WTC11 (cell line): ENCODE measurements around the gene CAB39L. TPM values are rescaled to one million over a fixed set of nuclear protein-coding genes. Genes with fewer than 3 reads are reported as not detected.

Source experiments
- ATAC-seq: fragments of 200-7000 bp; cut with Tn5 transposase; 2 replicates; pipeline ENCODE4 v1.10.0; 2021; ENCODE audit warnings: mild to moderate bottlenecking, moderate library complexity
- CTCF ChIA-PET: fragments of 300-600 bp; sonication (Branson Sonifier 250); formaldehyde crosslinking; loops from one replicate; lab custom pipeline; 2021; ENCODE audit warnings: antibody characterized with exemption; lab: Charles Lee
- POLR2A ChIA-PET: fragments of 350-600 bp; sonication (Branson Sonifier 250); formaldehyde crosslinking; loops from one replicate; lab custom pipeline; 2021; ENCODE audit warnings: antibody characterized with exemption; lab: Charles Lee
- DNase-seq: peaks from one replicate; pipeline ENCODE4 v3.0.0; 2021; ENCODE audit warnings: low spot score
- H3K27ac Mint-ChIP-seq: 2 replicates; pipeline ENCODE4 v1.8.0; 2021; ENCODE audit warnings: mixed read lengths
- H3K27me3 Mint-ChIP-seq: 2 replicates; pipeline ENCODE4 v1.8.0; 2021; ENCODE audit warnings: low read depth, mild to moderate bottlenecking, moderate library complexity, mixed read lengths
- H3K36me3 Mint-ChIP-seq: 2 replicates; pipeline ENCODE4 v1.8.0; 2021; ENCODE audit warnings: mixed read lengths
- H3K4me1 Mint-ChIP-seq: 2 replicates; pipeline ENCODE4 v1.8.0; 2022; ENCODE audit warnings: mixed read lengths
- H3K4me3 Mint-ChIP-seq: 2 replicates; pipeline ENCODE4 v1.8.0; 2021; ENCODE audit warnings: mild to moderate bottlenecking, moderate library complexity, mixed read lengths
- H3K9me3 Mint-ChIP-seq: 2 replicates; pipeline ENCODE4 v1.8.0; 2021; ENCODE audit warnings: mixed read lengths
- FOXJ3 ChIP-seq: sonication (generic); formaldehyde crosslinking; IDR thresholded peaks from 2 replicates; pipeline ENCODE4 v1.9.0; 2021; ENCODE audit warnings: missing genetic modification reagents, mild to moderate bottlenecking, borderline replicate concordance
- IRF2 ChIP-seq: sonication (generic); formaldehyde crosslinking; IDR thresholded peaks from 2 replicates; pipeline ENCODE4 v1.8.0; 2022; ENCODE audit warnings: low read depth, missing genetic modification reagents, borderline replicate concordance
- KAT7 ChIP-seq: sonication (generic); formaldehyde crosslinking; IDR thresholded peaks from 2 replicates; pipeline ENCODE4 v1.8.1; 2023; ENCODE audit warnings: missing genetic modification reagents, mild to moderate bottlenecking, borderline replicate concordance
- MXD4 ChIP-seq: fragments of 250-450 bp; sonication (Bioruptor Pico); IDR thresholded peaks from 2 replicates; pipeline ENCODE4 v1.8.0; 2021; ENCODE audit warnings: mild to moderate bottlenecking, moderate library complexity, borderline replicate concordance
- NFATC4 ChIP-seq: fragments of 250-450 bp; sonication (Bioruptor Pico); IDR thresholded peaks from 2 replicates; pipeline ENCODE4 v1.9.0; 2021; ENCODE audit warnings: mild to moderate bottlenecking
- NR1H2 ChIP-seq: sonication (generic); formaldehyde crosslinking; IDR thresholded peaks from 2 replicates; pipeline ENCODE4 v1.9.0; 2021; ENCODE audit warnings: mild to moderate bottlenecking, moderate library complexity, missing genetic modification reagents
- PRRX2 ChIP-seq: fragments of 250-450 bp; sonication (Bioruptor Pico); IDR thresholded peaks from 2 replicates; pipeline ENCODE4 v1.8.0; 2021; ENCODE audit warnings: mild to moderate bottlenecking
- SMAD3 ChIP-seq: sonication (generic); formaldehyde crosslinking; IDR thresholded peaks from 2 replicates; pipeline ENCODE4 v1.8.0; 2022; ENCODE audit warnings: missing genetic modification reagents, mild to moderate bottlenecking, borderline replicate concordance
- SOX15 ChIP-seq: fragments of 250-450 bp; sonication (Bioruptor Pico); IDR thresholded peaks from 2 replicates; pipeline ENCODE4 v1.9.0; 2021; ENCODE audit warnings: mild to moderate bottlenecking
- SP1 ChIP-seq: sonication (generic); formaldehyde crosslinking; conservative IDR thresholded peaks from 2 replicates; pipeline ENCODE4 v1.8.1; 2022; ENCODE audit warnings: missing genetic modification reagents
- ZNF219 ChIP-seq: sonication (generic); formaldehyde crosslinking; IDR thresholded peaks from 2 replicates; pipeline ENCODE4 v1.8.0; 2023; ENCODE audit warnings: missing genetic modification reagents, mild to moderate bottlenecking, borderline replicate concordance
- ZNF423 ChIP-seq: fragments of 250-450 bp; sonication (Bioruptor Pico); IDR thresholded peaks from 2 replicates; pipeline ENCODE4 v2.1.2; 2022; ENCODE audit warnings: mild to moderate bottlenecking, moderate library complexity
- total RNA-seq: library from RNA; stranded (reverse); gene quantifications from 3 replicates; pipeline ENCODE4 v1.2.3, GENCODE V29; 2021
- TF ChIP-seq, protein P1 (sequence below): fragments of 250-450 bp; sonication (Bioruptor Pico); IDR thresholded peaks from 2 replicates; pipeline ENCODE4 v1.9.0; 2021; ENCODE audit warnings: mild to moderate bottlenecking
- TF ChIP-seq, protein P2 (sequence below): sonication (generic); formaldehyde crosslinking; IDR thresholded peaks from 2 replicates; pipeline ENCODE4 v1.8.0; 2022; ENCODE audit warnings: mild to moderate bottlenecking, missing genetic modification reagents

Gene CAB39L
- total RNA-seq, 1 experiment from 2014 or later: 3.3 TPM

DNA sequence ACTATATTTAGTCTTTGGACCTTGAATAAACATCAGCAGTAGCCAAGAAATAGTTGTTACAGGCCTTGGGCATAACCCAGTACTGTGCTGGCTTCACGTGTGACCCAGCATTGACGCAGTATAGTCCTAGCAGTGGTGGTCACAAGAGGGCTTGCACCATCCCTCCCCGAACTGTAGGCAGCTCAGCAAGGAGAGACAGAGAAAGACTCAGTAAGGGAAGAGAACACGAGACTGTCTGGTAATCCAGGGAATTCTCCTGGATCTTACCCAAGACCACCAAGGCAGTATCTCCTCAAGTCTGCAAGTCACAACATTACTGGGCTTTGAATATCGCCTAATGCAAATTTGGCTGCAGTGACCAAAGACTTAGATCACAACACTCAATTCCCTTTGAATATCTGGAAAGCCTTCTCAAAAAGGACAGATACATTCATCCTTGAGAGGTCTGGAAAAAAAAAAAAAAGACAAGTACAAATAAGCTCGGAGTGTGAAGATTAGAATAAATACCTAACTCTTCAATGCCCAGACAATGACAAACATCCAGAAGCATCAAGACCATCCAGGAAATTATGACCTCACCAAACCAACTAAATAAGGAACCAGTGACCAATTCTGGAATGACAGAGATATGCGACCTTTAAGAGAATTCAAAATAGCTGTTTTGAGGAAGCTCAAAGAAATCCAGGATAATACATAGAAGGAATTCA lies 39.7 kb downstream of the CAB39L start:
- CTCF ChIA-PET: no interaction called here
- DNase-seq (no peak), ATAC-seq (peak; percentile 43; the same call in 1 of the 2 replicates)
- Mint-ChIP-seq H3K4me3 (no peak overlapping the region), H3K36me3 (no peaks in the 10 kb centered on the region), H3K27ac (no peak overlapping the region), H3K9me3 (no peaks in the 10 kb centered on the region), H3K4me1 (peaks cover 10% of the 10 kb centered on the region), H3K27me3 (peaks cover 30% of the 10 kb centered on the region)
- POLR2A ChIA-PET: no interaction called here
- TF ChIP-seq PRRX2 (CRISPR knock-in tag): no peak
- TF ChIP-seq MXD4 (CRISPR knock-in tag): no peak
- TF ChIP-seq FOXJ3: no peak
- TF ChIP-seq ZNF219 (CRISPR knock-in tag): no peak
- no peak for TF ChIP-seq NR1H2 (CRISPR knock-in tag)
- TF ChIP-seq ZNF423 (CRISPR knock-in tag): no peak

DNA sequence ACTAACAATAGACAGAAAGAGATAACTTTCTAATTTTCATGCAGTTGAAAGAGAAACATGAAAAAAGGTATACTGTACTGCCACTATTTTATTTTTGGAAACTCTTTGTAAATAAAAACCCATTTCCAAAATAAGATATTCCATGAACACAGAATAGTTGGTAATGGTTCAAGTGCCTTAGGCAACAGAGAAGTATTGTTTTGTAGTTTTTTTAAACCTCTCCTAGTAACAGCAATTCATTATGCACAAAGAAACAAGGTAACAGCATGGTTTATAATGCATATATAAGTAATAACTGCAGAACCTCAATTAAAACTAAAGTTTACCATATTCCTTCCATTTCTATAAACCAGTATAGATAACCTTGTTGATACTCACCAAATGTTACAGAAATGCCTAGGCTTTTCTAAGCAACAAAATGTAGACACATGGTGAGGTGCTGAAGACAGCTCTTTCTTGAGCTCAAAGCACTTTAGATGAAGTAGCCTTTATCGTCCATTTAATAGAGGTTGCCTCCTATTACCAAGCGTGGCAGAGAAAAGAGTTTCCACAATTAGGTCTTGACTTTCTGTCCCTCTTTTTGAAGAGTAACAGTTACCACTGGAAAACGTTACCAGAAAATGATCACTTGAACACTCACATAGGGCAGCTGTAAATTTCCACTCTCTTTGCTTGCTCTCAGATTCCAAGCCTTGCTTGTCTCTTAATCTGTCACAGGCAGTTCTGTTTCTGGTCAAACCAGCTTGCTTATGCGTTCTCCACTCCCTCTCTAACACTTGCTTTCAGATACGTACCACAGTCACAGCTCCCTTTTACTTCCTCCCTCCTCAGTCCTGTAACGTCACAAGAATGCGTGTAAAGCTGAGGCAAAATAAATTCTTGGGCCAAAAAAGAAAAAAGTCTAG lies 42.9 kb downstream of the CAB39L start:
- POLR2A ChIA-PET: no interaction called here
- Mint-ChIP-seq H3K9me3 (no peaks in the 10 kb centered on the region), H3K36me3 (no peaks in the 10 kb centered on the region), H3K27me3 (peaks cover 15% of the 10 kb centered on the region), H3K4me3 (peak overlapping the region; percentile 11; the same call in 1 of the 2 replicates), H3K4me1 (peaks cover 10% of the 10 kb centered on the region), H3K27ac (peak overlapping the region; percentile 1; the same call in 1 of the 2 replicates)
- CTCF ChIA-PET: interaction anchor here (0.8 kb wide), 1 partner anchor 121 kb away, joined by 3 read pairs; no protein-coding TSS in a partner anchor
- no peak for DNase-seq
- TF ChIP-seq KAT7 (CRISPR knock-in tag): no peak
- no peak for TF ChIP-seq NFATC4
- ATAC-seq: 0 out of 2 replicates have a peak, but pooled peaks have one; percentile 30

DNA sequence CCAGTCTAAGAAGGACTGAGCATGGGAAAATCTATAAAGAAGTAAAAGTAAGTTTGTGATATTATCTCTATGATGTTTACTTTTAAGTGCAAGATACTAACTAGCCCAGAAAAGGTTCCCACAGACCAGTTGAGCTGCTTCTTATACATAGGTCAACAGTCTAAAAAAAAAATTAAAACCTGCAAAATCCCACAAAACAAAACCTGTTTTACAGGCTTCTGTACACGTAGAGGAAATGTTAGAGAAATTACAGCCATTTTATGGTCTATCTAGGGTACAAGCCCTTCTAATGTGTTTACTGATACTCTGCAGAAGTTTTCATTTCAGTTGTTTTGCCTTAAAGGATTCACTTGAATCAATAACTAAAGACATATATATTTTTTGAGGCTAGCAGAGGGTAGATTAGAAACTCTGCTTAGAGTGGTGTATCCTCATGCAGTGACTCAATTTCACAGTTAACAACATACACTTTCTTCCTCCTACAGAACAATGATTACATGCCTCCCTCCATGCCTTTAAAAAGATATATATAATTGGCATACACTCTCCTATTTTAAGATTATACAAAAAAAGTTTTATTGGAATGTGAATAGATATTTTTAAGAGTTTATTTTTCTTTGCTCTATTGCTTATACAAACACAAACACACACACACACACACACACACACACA lies 43.9 kb downstream of the CAB39L start:
- POLR2A ChIA-PET: no interaction called here
- H3K36me3 Mint-ChIP-seq: no peaks in the 10 kb centered on the region
- H3K27ac Mint-ChIP-seq: no peak overlapping the region
- H3K4me3 Mint-ChIP-seq: no peak overlapping the region
- TF ChIP-seq IRF2 (no peak), SOX15 (CRISPR knock-in tag) (no peak), SP1 (no peak), SMAD3 (CRISPR knock-in tag) (no peak)
- TF ChIP-seq, protein P1, sequence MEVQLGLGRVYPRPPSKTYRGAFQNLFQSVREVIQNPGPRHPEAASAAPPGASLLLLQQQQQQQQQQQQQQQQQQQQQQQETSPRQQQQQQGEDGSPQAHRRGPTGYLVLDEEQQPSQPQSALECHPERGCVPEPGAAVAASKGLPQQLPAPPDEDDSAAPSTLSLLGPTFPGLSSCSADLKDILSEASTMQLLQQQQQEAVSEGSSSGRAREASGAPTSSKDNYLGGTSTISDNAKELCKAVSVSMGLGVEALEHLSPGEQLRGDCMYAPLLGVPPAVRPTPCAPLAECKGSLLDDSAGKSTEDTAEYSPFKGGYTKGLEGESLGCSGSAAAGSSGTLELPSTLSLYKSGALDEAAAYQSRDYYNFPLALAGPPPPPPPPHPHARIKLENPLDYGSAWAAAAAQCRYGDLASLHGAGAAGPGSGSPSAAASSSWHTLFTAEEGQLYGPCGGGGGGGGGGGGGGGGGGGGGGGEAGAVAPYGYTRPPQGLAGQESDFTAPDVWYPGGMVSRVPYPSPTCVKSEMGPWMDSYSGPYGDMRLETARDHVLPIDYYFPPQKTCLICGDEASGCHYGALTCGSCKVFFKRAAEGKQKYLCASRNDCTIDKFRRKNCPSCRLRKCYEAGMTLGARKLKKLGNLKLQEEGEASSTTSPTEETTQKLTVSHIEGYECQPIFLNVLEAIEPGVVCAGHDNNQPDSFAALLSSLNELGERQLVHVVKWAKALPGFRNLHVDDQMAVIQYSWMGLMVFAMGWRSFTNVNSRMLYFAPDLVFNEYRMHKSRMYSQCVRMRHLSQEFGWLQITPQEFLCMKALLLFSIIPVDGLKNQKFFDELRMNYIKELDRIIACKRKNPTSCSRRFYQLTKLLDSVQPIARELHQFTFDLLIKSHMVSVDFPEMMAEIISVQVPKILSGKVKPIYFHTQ: no peak
- TF ChIP-seq, protein P2, sequence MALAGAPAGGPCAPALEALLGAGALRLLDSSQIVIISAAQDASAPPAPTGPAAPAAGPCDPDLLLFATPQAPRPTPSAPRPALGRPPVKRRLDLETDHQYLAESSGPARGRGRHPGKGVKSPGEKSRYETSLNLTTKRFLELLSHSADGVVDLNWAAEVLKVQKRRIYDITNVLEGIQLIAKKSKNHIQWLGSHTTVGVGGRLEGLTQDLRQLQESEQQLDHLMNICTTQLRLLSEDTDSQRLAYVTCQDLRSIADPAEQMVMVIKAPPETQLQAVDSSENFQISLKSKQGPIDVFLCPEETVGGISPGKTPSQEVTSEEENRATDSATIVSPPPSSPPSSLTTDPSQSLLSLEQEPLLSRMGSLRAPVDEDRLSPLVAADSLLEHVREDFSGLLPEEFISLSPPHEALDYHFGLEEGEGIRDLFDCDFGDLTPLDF (CRISPR knock-in tag): no peak
- peaks cover 9% of the 10 kb centered on the region for H3K27me3 Mint-ChIP-seq
- ATAC-seq (no peak), DNase-seq (no peak)
- H3K9me3 Mint-ChIP-seq: no peaks in the 10 kb centered on the region
- CTCF ChIA-PET: no interaction called here
- H3K4me1 Mint-ChIP-seq: peaks cover 10% of the 10 kb centered on the region
